Right lobe of liver (tissue), 6 donors: ENCODE data around the gene FLRT2. TPM values are rescaled to one million over a fixed set of nuclear protein-coding genes. Genes with fewer than 3 reads are reported as not detected.
A peak's percentile ranks its signal among the peaks of the same experiment; 100 is the strongest.

Experiments used
- ATAC-seq, 4 donors: fragments of 200-7000 bp; cut with Tn5 transposase; one replicate each; pipeline ENCODE4 v1.9.1; 2020; ENCODE audit warnings: mild to moderate bottlenecking in 4 of 4, moderate library complexity in 4 of 4
- DNase-seq, 3 donors: peaks; one replicate each; pipeline ENCODE4 v3.0.0-alpha.2; 2020
- H3K27ac ChIP-seq, 3 donors: fragments of 200-600 bp; one replicate each; pipeline ENCODE4 v1.8.0; 2022
- H3K27me3 ChIP-seq, 2 donors: fragments of 200-600 bp; one replicate each; pipeline ENCODE4 v1.8.0; 2022
- H3K36me3 ChIP-seq, 4 donors: fragments of 200-600 bp; sonication (generic) in 1 of 4; one replicate each; pipeline versions ENCODE4 v1.5.1 to v1.8.0; 2017 to 2022; ENCODE audit warnings: control low read depth in 1 of 4
- H3K4me1 ChIP-seq, 4 donors: fragments of 200-600 bp; sonication (generic) in 1 of 4; one replicate each; pipeline versions ENCODE4 v1.5.1 to v1.8.0; 2017 to 2022; ENCODE audit warnings: control low read depth in 1 of 4
- H3K4me3 ChIP-seq, 3 donors: fragments of 200-600 bp; one replicate each; pipeline ENCODE4 v1.8.0; 2022
- H3K9me3 ChIP-seq, 4 donors: fragments of 200-600 bp; sonication (generic) in 1 of 4; one replicate each; pipeline versions ENCODE4 v1.5.1 to v1.8.0; 2017 to 2022; ENCODE audit warnings: control low read depth in 1 of 4
- POLR2A ChIP-seq: fragments of 450-650 bp; IDR thresholded peaks from one replicate; pipeline ENCODE4 v1.6.1; 2017; ENCODE audit warnings: antibody characterized with exemption, mild to moderate bottlenecking
- WGBS: methylation state at CpG from one replicate; pipeline ENCODE4 v1.1.6; 2018; ENCODE audit warnings: low coverage, low lambda C conversion rate; ENCODE audit not compliant: insufficient coverage; ENCODE audit errors: missing lambda C conversion rate; 5-methylcytosine and 5-hydroxymethylcytosine counted together
- intact Hi-C, 2 donors: fragments of 100-400 bp; cut with DNase I; formaldehyde crosslinking; loops; one replicate each; pipeline versions ENCODE4 v1.11.2 to v1.14.1; 2022
- total RNA-seq, 6 experiments: library from RNA; depleted of rRNA in 2 of 6; stranded (reverse); fragments of >200 nt in 2 of 6; fragmentation: NEBNext Ultra II Directional in 3 of 6; extraction: Animal tissue kit (Norgen Biotek cat#: 25700) in 3 of 6; gene quantifications; one replicate each; pipeline versions ENCODE4 v1.1.0 to v1.2.4, GENCODE V29; 2016 to 2023
- TF ChIP-seq, protein P1 (sequence below), 4 donors: fragments of 200-600 bp in 3 of 4; fragments of 450-650 bp in 1 of 4; IDR thresholded peaks; one replicate each; pipeline versions ENCODE4 v1.5.1 to v1.8.0; 2016 to 2022; ENCODE audit warnings: antibody characterized with exemption in 4 of 4, mild to moderate bottlenecking in 2 of 4
- donor health status: DM: no; HTN: yes; CAD: no.
- donor health status: DM: no; HTN: no; CAD: no.
- donor health status: DM: no; HTN: no; CAD: no.
- donor health status: DM: no; HTN: yes; CAD: no.
- donor health status: DM: no; HTN: yes; CAD: no.

The FLRT2 gene
- total RNA-seq, 6 experiments from 2014 or later: 0.12 to 4.1 (median 2.0) TPM

GRCh38 chr14:85596562-85596961 is 66.6 kb downstream of the FLRT2 start:
- no peak overlapping the region for H3K27ac ChIP-seq
- no peaks in the 10 kb centered on the region for H3K9me3 ChIP-seq
- no peaks in the 10 kb centered on the region for H3K27me3 ChIP-seq
- H3K4me3 ChIP-seq: no peak overlapping the region
- TF ChIP-seq POLR2A: no peak
- TF ChIP-seq, protein P1, sequence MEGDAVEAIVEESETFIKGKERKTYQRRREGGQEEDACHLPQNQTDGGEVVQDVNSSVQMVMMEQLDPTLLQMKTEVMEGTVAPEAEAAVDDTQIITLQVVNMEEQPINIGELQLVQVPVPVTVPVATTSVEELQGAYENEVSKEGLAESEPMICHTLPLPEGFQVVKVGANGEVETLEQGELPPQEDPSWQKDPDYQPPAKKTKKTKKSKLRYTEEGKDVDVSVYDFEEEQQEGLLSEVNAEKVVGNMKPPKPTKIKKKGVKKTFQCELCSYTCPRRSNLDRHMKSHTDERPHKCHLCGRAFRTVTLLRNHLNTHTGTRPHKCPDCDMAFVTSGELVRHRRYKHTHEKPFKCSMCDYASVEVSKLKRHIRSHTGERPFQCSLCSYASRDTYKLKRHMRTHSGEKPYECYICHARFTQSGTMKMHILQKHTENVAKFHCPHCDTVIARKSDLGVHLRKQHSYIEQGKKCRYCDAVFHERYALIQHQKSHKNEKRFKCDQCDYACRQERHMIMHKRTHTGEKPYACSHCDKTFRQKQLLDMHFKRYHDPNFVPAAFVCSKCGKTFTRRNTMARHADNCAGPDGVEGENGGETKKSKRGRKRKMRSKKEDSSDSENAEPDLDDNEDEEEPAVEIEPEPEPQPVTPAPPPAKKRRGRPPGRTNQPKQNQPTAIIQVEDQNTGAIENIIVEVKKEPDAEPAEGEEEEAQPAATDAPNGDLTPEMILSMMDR (IDR thresholded peaks at IDR 0.05): no peak
- no peaks in the 10 kb centered on the region for H3K36me3 ChIP-seq
- no peak for ATAC-seq
- WGBS: 46% methylated on average over 4 of the region's 4 CpGs
- no peaks in the 10 kb centered on the region for H3K4me1 ChIP-seq
- no peak for DNase-seq
- intact Hi-C loops: no loop called here

DNA sequence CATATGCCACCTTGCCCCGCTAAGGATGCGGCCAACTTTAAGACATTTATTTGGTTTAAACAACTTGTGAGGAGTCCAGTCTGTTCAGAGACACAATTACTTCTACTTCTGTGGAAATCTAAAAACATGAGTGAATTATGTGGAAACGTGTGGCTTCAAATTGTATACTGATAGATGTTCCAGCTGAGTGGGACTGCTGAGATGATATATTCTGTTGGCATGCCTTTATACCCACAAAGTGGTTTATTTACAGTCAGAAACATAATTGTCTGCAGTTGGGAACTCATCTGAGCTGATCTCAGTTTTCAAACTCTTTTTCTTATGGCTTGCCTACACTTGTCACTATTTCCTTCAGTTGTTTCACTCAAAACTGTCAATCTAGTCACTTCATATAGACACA is 67.8 kb downstream of the FLRT2 start:
- Histone ChIP-seq H3K27ac (no peak overlapping the region), H3K4me3 (no peak overlapping the region), H3K9me3 (no peaks in the 10 kb centered on the region), H3K4me1 (no peaks in the 10 kb centered on the region), H3K27me3 (no peaks in the 10 kb centered on the region), H3K36me3 (no peaks in the 10 kb centered on the region)
- DNase-seq (no peak), ATAC-seq (no peak)
- intact Hi-C loops: no loop called here
- 72% methylated on average over 3 of the region's 3 CpGs for WGBS
- no peak for TF ChIP-seq POLR2A
- TF ChIP-seq, protein P1 (IDR thresholded peaks at IDR 0.05): no peak

- H3K27ac ChIP-seq: no peak overlapping the region
- H3K9me3 ChIP-seq: no peaks in the 10 kb centered on the region
- intact Hi-C loops: no loop called here
- ATAC-seq (peak in 1 of 4 donors; percentile 37), DNase-seq (no peak)
- H3K36me3 ChIP-seq: no peaks in the 10 kb centered on the region
- H3K4me1 ChIP-seq: no peaks in the 10 kb centered on the region
- TF ChIP-seq, protein P1 (IDR thresholded peaks at IDR 0.05): no peak
- no peak for TF ChIP-seq POLR2A
- no peak overlapping the region for H3K4me3 ChIP-seq
- no peaks in the 10 kb centered on the region for H3K27me3 ChIP-seq
- WGBS: 55% methylated on average over 5 of the region's 5 CpGs
Measured at GRCh38 chr14:85599939-85600338, 70.0 kb downstream of the FLRT2 start.

DNA sequence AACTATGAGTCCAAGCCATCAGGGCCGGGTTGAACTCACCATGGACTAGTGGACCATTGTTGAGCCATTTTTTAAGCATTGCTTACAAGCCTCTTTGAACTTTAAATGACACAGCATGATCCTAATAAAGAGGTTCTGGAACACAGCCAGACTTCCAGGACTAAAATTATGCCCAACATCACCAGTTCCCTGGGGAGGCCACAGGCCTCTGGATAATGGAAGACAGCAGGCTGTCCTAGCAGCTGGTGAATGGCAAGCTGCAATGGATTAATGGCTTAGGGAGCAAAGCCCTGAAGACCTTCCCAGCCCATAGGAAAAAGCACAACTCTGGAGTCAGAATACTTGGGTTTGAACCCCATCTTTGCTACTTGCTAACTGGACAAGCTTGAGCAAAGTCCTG is 71.3 kb downstream of the FLRT2 start:
- Histone ChIP-seq H3K27ac (no peak overlapping the region), H3K4me1 (no peaks in the 10 kb centered on the region), H3K27me3 (no peaks in the 10 kb centered on the region), H3K4me3 (no peak overlapping the region), H3K9me3 (no peaks in the 10 kb centered on the region), H3K36me3 (no peaks in the 10 kb centered on the region)
- intact Hi-C loops: no loop called here
- DNase-seq (no peak), ATAC-seq (no peak)
- TF ChIP-seq, protein P1 (IDR thresholded peaks at IDR 0.05): no peak
- no peak for TF ChIP-seq POLR2A
- 45% methylated on average over 1 of the region's 1 CpG for WGBS

DNA sequence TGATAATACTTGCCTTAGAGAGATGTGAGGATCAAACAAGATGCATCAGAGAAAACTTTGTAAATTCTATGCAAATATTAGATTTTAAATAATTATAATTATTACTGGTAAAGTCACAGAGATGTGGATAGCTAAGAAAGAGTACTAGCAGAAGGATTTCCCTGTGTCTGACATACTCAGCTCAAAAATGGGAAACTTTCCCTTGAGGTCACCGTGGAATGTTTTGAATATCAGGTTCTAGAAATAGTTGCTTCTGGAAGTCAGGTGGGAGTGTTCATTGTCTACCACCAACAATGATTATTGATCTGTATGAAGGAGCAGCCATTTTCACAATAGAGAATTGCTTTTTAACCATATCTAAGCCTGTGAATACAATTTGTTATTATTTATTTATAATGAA is 71.7 kb downstream of the FLRT2 start:
- TF ChIP-seq POLR2A: no peak
- TF ChIP-seq, protein P1 (IDR thresholded peaks at IDR 0.05): no peak
- ATAC-seq (no peak), DNase-seq (no peak)
- WGBS: 71% methylated on average over 1 of the region's 1 CpG
- intact Hi-C loops: no loop called here
- Histone ChIP-seq H3K4me1 (no peaks in the 10 kb centered on the region), H3K9me3 (no peaks in the 10 kb centered on the region), H3K27me3 (no peaks in the 10 kb centered on the region), H3K36me3 (no peaks in the 10 kb centered on the region), H3K4me3 (no peak overlapping the region), H3K27ac (no peak overlapping the region)
